Sigmoid colon (tissue), 4 donors: Measurements from ENCODE around the gene LYSMD4.

Experiments used
- POLR2A ChIP-seq, 2 donors: fragments of 450-650 bp; IDR thresholded peaks; one replicate each; pipeline ENCODE4 v1.6.1; 2016; ENCODE audit warnings: antibody characterized with exemption in 2 of 2, mild to moderate bottlenecking in 2 of 2, moderate library complexity in 2 of 2
- POLR2AphosphoS5 ChIP-seq, 4 donors: sonication (generic); formaldehyde crosslinking; IDR thresholded peaks; one replicate each; pipeline ENCODE4 v1.6.1; 2017; ENCODE audit warnings: antibody characterized with exemption in 4 of 4
- TF ChIP-seq, protein P1 (sequence below), 4 experiments: fragments of 450-650 bp in 3 of 4; fragments of 200-600 bp in 1 of 4; IDR thresholded peaks; one replicate each; pipeline ENCODE4 v1.5.1; 2016 to 2019; ENCODE audit warnings: antibody characterized with exemption in 4 of 4, mild to moderate bottlenecking in 3 of 4, moderate library complexity in 2 of 4

DNA sequence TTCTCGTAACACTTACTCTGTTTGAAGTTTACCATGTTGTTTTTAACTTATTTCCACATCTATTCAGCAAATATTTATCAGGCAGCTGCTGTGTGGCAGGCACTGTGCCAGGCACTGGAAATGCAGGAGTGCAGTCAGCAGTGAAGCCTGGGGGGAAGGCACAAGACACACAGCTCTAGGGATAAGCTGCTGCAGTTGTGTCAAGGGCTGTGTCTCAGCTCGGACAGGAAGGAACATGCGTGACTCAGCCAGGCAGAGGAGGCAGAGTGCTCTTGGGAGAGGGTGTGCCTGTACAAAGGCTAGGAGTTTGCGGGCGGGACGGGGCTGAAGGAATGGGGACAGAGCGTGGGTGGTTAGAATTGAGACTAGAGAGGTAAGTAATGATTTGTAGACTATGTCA lies 24.7 kb downstream of the LYSMD4 start:
- TF ChIP-seq, protein P1, sequence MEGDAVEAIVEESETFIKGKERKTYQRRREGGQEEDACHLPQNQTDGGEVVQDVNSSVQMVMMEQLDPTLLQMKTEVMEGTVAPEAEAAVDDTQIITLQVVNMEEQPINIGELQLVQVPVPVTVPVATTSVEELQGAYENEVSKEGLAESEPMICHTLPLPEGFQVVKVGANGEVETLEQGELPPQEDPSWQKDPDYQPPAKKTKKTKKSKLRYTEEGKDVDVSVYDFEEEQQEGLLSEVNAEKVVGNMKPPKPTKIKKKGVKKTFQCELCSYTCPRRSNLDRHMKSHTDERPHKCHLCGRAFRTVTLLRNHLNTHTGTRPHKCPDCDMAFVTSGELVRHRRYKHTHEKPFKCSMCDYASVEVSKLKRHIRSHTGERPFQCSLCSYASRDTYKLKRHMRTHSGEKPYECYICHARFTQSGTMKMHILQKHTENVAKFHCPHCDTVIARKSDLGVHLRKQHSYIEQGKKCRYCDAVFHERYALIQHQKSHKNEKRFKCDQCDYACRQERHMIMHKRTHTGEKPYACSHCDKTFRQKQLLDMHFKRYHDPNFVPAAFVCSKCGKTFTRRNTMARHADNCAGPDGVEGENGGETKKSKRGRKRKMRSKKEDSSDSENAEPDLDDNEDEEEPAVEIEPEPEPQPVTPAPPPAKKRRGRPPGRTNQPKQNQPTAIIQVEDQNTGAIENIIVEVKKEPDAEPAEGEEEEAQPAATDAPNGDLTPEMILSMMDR (IDR thresholded peaks at IDR 0.05): no peak
- TF ChIP-seq POLR2A (IDR thresholded peaks at IDR 0.05) (no peak), POLR2AphosphoS5 (IDR thresholded peaks at IDR 0.05) (peak in 3 of 4 donors; percentile 26 to 81 (median 36))
